Prostate gland (tissue), 2 donors: Measurements from ENCODE around the gene HEXA.
"Not testable (repeated sequence)": the region's sequence is repeated elsewhere in the genome, so short reads cannot be mapped to it uniquely, and the experiment has no call there.

Experiments used
- CTCF ChIP-seq, 4 experiments: fragments of 200-600 bp in 2 of 4; fragments of 450-650 bp in 2 of 4; sonication (generic) in 2 of 4; IDR thresholded peaks; 1 replicate in 3 of 4; 2 replicates in 1 of 4; pipeline ENCODE4 v1.5.1; 2016 to 2019; ENCODE audit warnings: antibody characterized with exemption in 4 of 4, mild to moderate bottlenecking in 2 of 4, moderate library complexity in 2 of 4
- POLR2A ChIP-seq: fragments of 450-650 bp; IDR thresholded peaks from one replicate; pipeline ENCODE4 v1.6.1; 2016; ENCODE audit warnings: antibody characterized with exemption, mild to moderate bottlenecking
- POLR2AphosphoS5 ChIP-seq: sonication (generic); formaldehyde crosslinking; IDR thresholded peaks from one replicate; pipeline ENCODE4 v1.6.1; 2017; ENCODE audit warnings: antibody characterized with exemption

GRCh38 chr15:72413337-72413736 is 37.5 kb upstream of the HEXA start:
- TF ChIP-seq CTCF (IDR thresholded peaks at IDR 0.05); POLR2A; POLR2AphosphoS5: not testable (repeated sequence)
